Fibroblast of mammary gland (primary cell): ENCODE measurements around the gene FAM20B.
"Not testable (repeated sequence)": the region's sequence is repeated elsewhere in the genome, so short reads cannot be mapped to it uniquely, and the experiment has no call there.

Source experiments
- DNase-seq: peaks from one replicate; pipeline ENCODE4 v3.0.0-alpha.2; 2010; ENCODE audit warnings: low read depth
- H3K4me3 ChIP-seq: 2 replicates; pipeline ENCODE4 v1.5.1; 2011; ENCODE audit warnings: low read depth, mild to moderate bottlenecking, low read length, moderate library complexity; ENCODE audit not compliant: control insufficient read depth
- TF ChIP-seq, protein P1 (sequence below): conservative IDR thresholded peaks from 2 replicates; pipeline ENCODE4 v1.5.1; 2011; ENCODE audit warnings: low read depth, low read length, inconsistent platforms; ENCODE audit not compliant: control insufficient read depth, insufficient read depth

FAM20B gene

DNA sequence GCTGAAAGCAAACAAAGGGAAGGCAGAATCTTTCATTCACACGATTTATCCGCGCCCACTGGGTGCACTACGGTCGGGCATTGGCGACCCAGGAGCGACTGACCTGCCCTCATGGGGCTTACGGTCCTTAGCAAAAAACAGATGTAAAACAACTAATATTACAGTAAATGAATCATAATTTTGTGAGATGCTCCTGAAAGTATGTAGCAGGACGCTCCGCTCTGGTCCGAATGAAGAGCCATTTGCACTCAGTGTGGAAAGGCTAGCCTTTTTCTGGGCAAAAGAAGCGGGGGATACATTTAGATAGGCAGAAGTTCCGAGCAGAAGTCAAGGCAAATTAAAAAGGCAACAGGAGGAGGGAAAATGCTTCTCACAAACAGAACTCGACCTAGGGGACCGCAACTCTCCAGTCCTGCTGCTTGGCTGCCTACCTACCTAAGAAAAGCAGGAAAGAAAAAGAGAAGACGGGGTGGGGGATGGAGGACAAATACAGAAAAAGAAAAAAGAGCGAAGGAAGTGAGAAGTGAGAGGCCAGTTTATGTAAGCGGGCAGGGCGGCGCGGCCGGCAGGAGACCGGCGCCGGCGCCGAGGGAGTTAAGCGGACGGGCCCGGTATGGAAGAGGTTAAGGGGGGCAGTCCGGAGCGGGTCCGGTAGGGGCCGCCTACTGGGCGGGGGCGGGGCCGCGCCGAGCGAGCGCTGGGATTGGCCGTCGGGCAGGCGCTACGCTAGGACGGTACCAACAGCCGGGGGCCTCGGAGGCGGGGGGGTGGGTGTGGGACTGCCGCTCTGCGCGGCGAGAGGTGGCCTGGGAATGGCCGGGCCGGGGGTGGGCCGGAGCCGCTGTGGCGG lies at the start of gene FAM20B:
TSS of gene FAM20B (plus strand) at position 770 of the 850 bp plus-strand sequence. CDS start 17,954 bp downstream, outside the sequence.
- TF ChIP-seq, protein P1, sequence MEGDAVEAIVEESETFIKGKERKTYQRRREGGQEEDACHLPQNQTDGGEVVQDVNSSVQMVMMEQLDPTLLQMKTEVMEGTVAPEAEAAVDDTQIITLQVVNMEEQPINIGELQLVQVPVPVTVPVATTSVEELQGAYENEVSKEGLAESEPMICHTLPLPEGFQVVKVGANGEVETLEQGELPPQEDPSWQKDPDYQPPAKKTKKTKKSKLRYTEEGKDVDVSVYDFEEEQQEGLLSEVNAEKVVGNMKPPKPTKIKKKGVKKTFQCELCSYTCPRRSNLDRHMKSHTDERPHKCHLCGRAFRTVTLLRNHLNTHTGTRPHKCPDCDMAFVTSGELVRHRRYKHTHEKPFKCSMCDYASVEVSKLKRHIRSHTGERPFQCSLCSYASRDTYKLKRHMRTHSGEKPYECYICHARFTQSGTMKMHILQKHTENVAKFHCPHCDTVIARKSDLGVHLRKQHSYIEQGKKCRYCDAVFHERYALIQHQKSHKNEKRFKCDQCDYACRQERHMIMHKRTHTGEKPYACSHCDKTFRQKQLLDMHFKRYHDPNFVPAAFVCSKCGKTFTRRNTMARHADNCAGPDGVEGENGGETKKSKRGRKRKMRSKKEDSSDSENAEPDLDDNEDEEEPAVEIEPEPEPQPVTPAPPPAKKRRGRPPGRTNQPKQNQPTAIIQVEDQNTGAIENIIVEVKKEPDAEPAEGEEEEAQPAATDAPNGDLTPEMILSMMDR: no peak
- peak; percentile 86 for DNase-seq
- H3K4me3 ChIP-seq: peak within 1 kb of the TSS; percentile 84

- H3K4me3 ChIP-seq: no peak overlapping the region
- no peak for DNase-seq
- TF ChIP-seq, protein P1: no peak
Observed at GRCh38 chr1:178976541-178976940, 49.2 kb upstream of the FAM20B start.

GRCh38 chr1:178986204-178986603 lies 39.5 kb upstream of the FAM20B start:
- H3K4me3 ChIP-seq: no peak overlapping the region

DNA sequence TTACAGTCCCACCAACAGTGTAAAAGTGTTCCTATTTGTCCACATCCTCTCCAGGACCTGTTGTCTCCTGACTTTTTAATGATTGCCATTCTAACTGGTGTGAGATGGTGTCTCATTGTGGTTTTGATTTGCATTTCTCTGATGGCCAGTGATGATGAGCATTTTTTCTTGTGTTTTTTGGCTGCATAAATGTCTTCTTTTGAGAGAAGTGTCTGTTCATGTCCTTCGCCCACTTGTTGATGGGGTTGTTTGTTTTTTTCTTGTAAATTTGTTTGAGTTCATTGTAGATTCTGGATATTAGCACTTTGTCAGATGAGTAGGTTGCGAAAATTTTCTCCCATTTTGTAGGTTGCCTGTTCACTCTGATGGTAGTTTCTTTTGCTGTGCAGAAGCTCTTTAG lies 37.5 kb upstream of the FAM20B start:
- DNase-seq, H3K4me3 ChIP-seq: not testable (repeated sequence)

More at GRCh38 chr1:178986204-178986603, 39.5 kb upstream of the FAM20B start:
- peak; percentile 70 for DNase-seq
- TF ChIP-seq, protein P1: no peak

- no peak overlapping the region for H3K4me3 ChIP-seq
- no peak for DNase-seq
- TF ChIP-seq, protein P1: no peak
Observed at GRCh38 chr1:178993559-178993958, 32.1 kb upstream of the FAM20B start.

DNA sequence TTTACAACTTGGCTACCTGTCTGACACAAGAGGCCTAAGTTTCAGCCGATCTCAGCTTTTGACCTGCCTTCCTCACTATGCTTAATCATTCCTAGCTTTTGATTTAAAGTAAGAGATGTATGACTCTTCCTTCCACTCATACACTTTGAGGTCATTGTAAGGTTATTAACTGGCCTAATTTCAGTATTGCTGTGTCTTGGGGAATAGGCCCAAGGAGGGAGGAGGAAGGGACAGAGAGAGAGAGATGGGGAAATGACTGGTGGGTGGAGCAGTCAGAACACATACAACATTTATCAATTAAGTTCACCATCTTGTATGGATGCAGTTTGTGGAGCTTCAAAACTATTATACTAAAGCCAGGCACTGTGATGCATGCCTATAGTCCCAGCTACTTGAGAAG lies 28.3 kb upstream of the FAM20B start:
- TF ChIP-seq, protein P1: no peak
- no peak for DNase-seq

GRCh38 chr1:178998295-178998694 lies 27.4 kb upstream of the FAM20B start:
- TF ChIP-seq, protein P1: no peak
- DNase-seq: no peak
- no peak overlapping the region for H3K4me3 ChIP-seq

More for the DNA sequence above, 28.3 kb upstream of the FAM20B start:
- no peak overlapping the region for H3K4me3 ChIP-seq
